ENCODE data around the gene SYT12.
"Not testable (repeated sequence)": the region's sequence is repeated elsewhere in the genome, so short reads cannot be mapped to it uniquely, and the experiment has no call there.

The SYT12 gene

DNA sequence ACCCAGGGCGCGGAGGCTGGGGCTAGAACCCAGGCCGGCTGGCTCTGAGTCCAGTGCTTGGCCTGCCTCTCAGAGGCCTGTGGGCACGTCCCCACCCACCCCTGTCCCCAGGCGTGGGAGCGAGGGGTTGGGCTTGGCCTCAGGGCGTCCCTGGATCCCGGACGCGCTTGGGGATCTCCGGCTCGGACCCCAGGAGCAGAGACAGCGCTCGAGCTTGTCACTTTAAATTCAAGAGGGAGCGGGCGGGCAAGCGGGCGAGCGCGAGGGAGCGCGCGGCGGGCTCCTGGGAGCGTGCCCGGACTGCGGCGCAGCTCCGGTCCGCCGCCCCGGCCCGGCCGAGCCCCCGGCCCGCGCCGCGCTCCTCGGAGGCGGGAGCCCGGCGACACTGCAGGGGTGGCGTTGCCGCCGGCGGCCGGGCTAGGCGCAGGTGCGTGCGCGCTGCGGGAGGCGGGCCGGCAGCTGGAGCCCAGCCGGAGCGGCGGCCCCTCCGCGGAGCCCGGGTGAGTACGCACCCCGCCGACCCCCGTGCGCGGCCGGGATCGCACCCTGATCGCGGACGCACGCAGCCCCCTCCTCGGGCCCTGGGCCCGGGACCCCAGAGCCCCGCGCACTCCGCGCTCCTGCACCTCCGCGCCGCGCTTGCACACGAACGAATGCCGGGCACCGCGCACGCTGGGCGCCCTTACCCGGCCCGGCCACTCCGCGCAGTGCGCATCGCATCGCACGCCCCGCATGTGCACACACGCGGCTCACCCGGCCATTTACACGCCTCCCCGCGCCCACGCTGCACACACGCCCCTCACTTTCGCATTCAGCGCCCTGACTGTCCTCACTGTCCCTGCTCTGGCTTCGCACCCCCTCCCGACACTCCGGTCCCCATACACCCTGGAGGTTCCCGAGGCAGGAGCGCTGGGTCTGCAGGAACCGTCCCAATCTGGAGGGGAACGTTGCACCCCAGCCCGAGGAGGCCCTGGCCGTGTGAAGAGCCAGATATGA is at the start of gene SYT12:
Gene SYT12, plus strand, starts transcription at position 174 of the 996 bp plus-strand sequence. CDS start 7,011 bp downstream, outside the sequence.
- DNase-seq (ENCODE audit: insufficient read length, low spot score) = no peak
- no peak for FAIRE-seq

DNA sequence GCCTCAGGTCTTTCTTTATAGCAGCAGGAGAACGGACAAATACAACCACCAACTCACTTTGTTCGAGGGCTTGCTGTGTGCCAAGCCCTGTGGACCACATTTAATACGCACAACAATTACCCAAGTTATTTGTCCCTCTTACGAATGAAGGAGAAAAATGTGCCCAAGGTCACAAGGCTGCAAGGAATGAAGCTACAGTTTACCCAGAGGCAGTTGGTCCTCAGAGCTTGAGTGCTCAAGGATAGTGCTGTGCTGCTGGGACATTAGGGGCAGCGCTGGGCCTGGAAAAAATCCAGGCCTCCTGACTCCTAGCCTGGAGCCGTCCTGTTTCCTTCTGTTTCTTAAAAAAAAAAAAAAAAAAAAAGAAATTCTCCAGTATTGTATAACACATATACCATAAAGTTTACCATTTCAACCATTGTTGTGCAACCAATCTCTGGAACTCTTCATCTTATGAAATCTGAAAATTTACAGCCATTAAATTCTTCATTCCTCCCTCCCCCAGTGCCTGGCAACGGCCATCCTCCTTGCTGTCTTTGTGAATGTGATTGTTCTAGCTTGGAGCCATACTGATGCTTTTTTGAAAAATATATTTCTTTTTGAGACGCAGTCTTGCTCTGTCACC is 48.9 kb upstream of the SYT12 start:
- DNase-seq (ENCODE audit: insufficient read length, low spot score) = no peak
- no peak for FAIRE-seq

GRCh38 chr11:66974724-66975404 is 48.1 kb upstream of the SYT12 start, which contains the start of gene C11orf86:
C11orf86 (plus strand) TSS chr11:66975304; CDS start chr11:66975363, 59 bp downstream.
- no peak for FAIRE-seq
- no peak for DNase-seq (ENCODE audit: insufficient read length, low spot score)

DNA sequence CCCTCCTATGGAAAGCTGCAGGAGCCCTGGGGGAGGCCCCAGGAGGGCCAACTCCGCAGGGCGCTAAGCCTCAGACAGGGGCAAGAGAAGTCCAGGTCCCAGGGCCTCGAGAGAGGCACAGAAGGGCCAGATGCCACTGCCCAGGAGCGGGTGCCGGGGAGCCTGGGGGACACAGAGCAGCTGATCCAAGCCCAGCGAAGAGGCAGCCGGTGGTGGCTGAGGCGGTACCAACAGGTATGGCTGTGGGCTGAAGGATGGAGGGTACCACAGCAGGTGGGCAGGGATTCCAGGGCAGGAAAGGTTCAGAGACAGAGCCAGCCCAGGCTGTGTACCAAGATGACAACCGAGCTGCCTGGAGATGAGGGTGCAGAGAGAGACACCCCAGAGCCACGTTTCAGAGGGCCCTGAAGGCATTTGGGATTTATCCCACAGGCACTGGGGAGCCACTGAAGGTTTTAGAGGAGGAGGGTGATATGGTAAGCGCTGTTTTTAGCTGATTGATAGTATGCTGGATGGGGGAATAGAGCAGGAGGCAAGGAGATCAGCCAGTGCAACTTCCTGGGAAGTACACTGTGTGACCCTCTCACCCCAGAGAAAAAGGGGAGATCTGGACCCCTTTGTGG is 47.4 kb upstream of the SYT12 start:
- DNase-seq (ENCODE audit: insufficient read length, low spot score) = no peak
- FAIRE-seq = no peak

GRCh38 chr11:66976028-66976467 is 46.9 kb upstream of the SYT12 start:
- DNase-seq (ENCODE audit: insufficient read length, low spot score) (no peak), FAIRE-seq (no peak)

GRCh38 chr11:66976925-66977324 is 46.0 kb upstream of the SYT12 start:
- no peak for FAIRE-seq
- no peak for DNase-seq (ENCODE audit: insufficient read length, low spot score)

DNA sequence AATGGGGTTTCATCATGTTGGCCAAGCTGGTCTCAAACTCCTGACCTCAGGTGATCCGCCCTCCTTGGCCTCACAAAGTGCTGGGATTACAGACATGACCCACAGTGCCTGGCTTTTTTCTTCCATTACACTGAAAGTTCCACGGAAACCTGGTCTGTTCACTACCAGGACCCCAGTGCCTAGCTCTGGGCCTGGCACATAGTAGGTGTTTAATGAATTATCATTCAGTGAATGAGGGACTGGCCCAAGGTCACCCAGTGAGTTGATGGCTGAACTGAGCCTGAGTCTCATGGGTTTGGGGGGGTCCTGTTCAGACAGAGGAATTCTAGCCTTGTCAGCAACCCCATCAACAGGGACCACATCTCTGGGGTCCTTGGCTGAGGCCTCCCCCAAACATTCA is 44.7 kb upstream of the SYT12 start:
- DNase-seq (ENCODE audit: insufficient read length, low spot score) = no peak
- FAIRE-seq = no peak

DNA sequence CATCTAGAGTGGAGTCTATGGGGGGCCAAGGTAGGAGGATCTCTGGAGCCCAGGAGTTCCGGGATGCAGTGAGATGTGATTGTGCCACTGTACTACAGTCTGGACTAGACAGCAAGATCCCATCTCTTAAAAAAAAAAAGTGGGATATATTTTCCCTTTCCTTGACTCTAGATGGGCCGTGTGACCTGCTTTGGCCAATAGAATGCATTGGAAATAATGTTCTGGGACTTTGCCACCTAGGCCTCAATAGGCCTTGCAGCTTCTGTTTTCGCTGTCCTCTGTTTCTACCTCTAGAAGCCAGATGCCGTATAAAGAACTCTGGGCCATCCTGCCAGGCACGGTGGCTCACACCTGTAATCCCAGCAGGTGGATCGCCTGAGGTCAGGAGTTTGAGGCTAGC is 44.2 kb upstream of the SYT12 start:
- FAIRE-seq = no peak
- DNase-seq (ENCODE audit: insufficient read length, low spot score) = no peak

GRCh38 chr11:66979336-66979980 is 43.5 kb upstream of the SYT12 start:
- no peak for FAIRE-seq
- no peak for DNase-seq (ENCODE audit: insufficient read length, low spot score)

DNA sequence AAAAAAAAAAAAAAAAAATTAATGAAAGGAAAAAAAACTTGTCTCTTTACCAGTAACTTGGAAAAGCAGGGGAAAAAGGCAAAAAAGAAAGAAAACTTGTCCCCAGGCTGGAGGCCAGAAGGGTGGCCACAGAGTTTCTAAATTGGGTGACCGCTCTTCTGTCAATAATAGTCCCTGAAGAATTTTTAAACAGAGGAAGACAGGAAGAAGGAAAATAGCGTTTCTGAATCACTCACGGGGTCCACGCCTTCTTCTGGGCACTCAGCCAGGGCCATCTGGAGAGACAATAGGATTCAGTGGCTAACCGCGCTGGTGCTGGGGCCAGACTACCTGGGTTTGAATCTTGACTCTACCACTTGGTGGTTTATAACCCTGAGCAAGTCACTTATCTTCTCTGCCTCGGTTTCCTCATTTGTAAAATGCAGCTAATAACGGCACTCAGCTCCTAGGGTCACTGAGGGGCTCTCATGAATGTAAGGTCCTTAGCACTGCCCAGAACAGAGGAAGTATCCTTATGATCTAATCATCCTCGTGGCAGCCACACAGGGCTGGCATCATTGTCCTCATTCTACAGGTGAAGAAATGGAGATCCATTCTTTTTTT is 40.9 kb upstream of the SYT12 start:
- DNase-seq (ENCODE audit: insufficient read length, low spot score) (no peak), FAIRE-seq (no peak)

DNA sequence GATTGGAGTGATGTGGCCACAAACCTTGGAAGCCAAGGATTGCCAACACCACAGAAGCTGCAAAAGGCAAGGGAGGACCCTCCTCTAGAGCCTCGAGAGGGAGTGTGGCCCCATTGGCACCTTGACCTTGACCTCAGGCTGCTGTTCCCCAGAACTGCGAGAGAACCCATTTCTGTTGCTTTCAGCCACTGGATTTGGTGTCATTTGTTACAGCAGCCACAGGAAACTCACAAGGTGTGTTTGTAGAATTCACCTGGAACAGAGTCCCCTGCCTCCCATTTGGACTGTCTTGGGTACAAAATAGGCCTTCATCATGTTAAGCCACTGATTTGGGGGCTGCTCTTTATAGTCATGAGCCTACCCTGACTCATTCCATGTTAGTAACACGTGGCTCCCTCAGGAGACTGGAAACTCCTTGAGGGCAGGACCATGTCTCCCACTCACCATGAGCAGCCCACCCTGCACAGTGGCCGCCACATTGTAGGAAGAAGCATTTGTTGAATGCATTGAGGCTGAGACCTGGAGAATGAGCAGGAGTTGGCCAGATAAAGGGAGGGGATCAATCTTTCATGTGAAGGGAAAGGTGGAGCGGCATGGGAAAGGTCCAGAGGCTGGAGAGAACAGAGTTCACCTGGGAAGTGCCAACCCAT is 39.5 kb upstream of the SYT12 start:
- FAIRE-seq (no peak), DNase-seq (ENCODE audit: insufficient read length, low spot score) (no peak)

GRCh38 chr11:66985508-66986177 is 37.3 kb upstream of the SYT12 start:
- FAIRE-seq = no peak
- DNase-seq (ENCODE audit: insufficient read length, low spot score) = no peak

GRCh38 chr11:66986178-66986545 is 36.8 kb upstream of the SYT12 start:
- DNase-seq (ENCODE audit: insufficient read length, low spot score) (no peak), FAIRE-seq (no peak)

DNA sequence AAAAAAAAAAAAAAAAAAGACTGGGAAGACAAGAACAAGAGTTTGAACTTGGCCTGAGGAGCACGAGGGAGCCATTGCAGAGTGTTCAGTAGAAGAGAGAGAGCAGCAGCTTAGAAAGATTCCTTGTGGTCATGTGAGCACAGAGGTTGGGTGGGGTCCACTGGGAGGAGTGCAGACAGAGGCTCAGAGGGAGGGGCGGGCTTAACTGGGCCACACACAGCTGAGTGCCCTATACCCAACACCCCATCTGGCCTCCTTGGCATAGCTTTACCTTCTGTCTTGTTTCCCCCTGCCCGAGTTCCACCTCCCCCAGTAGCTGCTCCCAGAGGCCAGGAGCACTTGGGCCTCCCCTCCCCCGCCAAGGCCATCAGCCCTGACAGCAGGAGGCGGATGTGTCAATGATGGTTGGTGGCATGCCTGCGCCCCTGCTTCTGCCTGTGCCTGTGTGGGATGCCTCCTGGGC is 35.7 kb upstream of the SYT12 start:
- no peak for FAIRE-seq
- DNase-seq (ENCODE audit: insufficient read length, low spot score) = no peak

DNA sequence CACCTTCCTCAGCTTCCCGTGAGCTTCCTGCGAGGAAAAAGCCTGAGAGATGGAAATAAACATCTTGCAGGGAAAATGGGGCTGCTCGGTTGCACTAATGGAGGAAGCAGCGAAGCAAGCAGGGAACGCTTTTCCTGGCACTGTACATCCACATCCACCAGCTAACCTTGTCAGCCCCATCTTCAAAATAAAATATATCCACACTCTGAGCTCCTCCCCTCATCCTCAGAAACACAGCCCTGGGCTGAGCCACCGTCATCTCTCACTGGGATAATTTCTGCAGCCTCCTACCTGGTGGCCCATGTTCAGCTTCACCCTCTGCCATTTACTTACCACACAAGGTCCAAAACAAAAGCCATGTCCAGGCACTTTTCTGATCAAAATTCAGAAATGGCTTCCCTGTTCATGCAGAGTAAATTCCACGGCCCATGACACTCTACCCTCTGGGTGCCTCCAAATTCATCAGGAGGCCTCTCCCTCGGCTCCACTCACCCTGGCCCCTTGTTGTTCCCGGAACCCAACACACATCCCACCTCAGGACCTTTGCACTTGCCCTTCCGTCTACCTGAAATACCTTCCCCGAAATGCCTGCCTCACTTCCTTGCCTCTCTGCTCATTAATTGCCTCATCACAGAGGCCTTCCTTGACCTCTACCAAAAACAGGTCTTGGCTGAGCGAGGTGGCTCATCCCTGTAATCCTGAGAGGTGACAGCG is 34.9 kb upstream of the SYT12 start:
- DNase-seq (ENCODE audit: insufficient read length, low spot score) (no peak), FAIRE-seq (no peak)

DNA sequence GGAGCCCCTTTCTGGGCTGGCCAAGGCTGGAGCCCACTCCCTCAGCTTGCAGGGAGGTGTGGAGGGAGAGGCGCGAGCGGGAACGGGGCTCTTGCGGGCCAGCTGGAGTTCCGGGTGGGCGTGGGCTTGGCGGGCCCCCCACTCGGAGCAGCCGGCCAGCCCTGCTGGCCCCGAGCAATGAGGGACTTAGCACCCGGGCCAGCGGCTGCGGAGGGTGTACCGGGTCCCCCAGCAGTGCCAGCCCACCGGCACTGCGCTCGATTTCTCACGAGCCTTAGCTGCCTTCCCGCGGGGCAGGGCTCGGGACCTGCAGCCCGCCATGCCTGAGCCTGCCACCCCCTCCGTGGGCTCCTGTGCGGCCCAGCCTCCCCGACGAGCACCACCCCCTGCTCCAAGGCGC is 34.2 kb upstream of the SYT12 start:
- DNase-seq (ENCODE audit: insufficient read length, low spot score); FAIRE-seq: not testable (repeated sequence)

DNA sequence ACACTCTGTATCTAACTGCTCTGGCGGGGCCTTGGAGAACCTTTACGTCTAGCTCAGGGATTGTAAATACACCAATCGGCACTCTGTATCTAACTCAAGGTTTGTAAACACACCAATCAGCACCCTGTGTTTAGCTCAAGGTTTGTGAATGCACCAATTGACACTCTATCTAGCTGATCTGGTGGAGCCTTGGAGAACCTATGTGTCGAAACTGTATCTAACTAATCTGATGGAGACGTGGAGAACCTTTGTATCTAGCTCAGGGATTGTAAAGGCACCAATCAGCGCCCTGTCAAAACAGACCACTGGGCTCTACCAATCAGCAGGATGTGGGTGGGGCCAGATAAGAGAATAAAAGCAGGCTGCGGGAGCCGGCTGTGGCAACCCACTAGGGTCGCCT is 33.6 kb upstream of the SYT12 start:
- DNase-seq (ENCODE audit: insufficient read length, low spot score); FAIRE-seq: not testable (repeated sequence)

DNA sequence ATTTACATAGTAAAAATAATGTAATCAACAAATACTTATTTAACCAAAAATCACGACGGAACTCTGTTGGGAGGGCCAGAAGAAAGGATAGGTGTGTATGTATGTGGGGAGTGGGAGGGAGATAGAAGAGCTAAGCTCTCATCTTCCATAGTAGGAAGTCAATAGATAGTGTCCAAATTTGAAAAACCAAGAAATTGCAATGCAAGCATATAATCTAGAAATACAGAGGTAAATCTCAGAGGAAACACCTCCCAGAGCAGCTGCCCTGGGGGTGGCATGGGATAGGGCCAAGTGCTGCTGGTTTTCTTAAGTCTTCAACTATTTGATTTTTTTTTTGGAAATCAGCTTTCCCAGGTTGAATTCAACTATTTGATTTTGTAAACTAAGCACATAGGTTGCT is 30.9 kb upstream of the SYT12 start:
- FAIRE-seq (no peak), DNase-seq (ENCODE audit: insufficient read length, low spot score) (no peak)
